HEK293 (cell line): ENCODE data around the gene UST.

Source experiments
- CTCF ChIA-PET: fragments of 350-600 bp; formaldehyde crosslinking; extraction: SDS; loops from one replicate; lab custom pipeline; 2021; ENCODE audit warnings: antibody characterized with exemption; lab: Yijun Ruan, JAX
- POLR2A ChIA-PET: fragments of 300-600 bp; formaldehyde crosslinking; extraction: SDS; loops from one replicate; lab custom pipeline; 2020; ENCODE audit warnings: antibody characterized with exemption, inconsistent platforms; lab: Yijun Ruan, JAX
- H3K27ac ChIP-seq: fragments of 200-500 bp; sonication (Bioruptor generic); 2 replicates; pipeline ENCODE4 v1.5.1; 2014; ENCODE audit warnings: low read depth, low read length, control low read depth, inconsistent platforms; ENCODE audit errors: extremely low read depth
- H3K36me3 ChIP-seq, 2 experiments: fragments of 200-500 bp in 1 of 2; sonication (Bioruptor generic) in 1 of 2; 1 replicate in 1 of 2; 2 replicates in 1 of 2; pipeline ENCODE4 v1.5.1; 2014 to 2017; ENCODE audit warnings: inconsistent platforms in 2 of 2, low read length in 2 of 2; ENCODE audit not compliant: control insufficient read depth in 2 of 2, insufficient read depth in 1 of 2
- H3K4me1 ChIP-seq: fragments of 200-500 bp; sonication (Bioruptor generic); 2 replicates; pipeline ENCODE4 v1.5.1; 2014; ENCODE audit warnings: mild to moderate bottlenecking, low read length, inconsistent platforms; ENCODE audit not compliant: control insufficient read depth, insufficient read depth
- H3K4me3 ChIP-seq: 2 replicates; pipeline ENCODE4 v1.5.1; 2011; ENCODE audit warnings: low read depth, mild to moderate bottlenecking, control low read depth, low read length, moderate library complexity
- H3K9me3 ChIP-seq: fragments of 200-500 bp; sonication (Bioruptor generic); 2 replicates; pipeline ENCODE4 v1.5.1; 2014; ENCODE audit warnings: low read depth, low read length, inconsistent platforms; ENCODE audit not compliant: control insufficient read depth, insufficient read depth
- GLIS1 ChIP-seq: fragments of 450-650 bp; formaldehyde crosslinking; IDR thresholded peaks from 2 replicates; pipeline ENCODE4 v1.5.1; 2016; ENCODE audit warnings: missing biosample characterization, missing genetic modification characterization
- MZF1 ChIP-seq: fragments of 450-650 bp; formaldehyde crosslinking; IDR thresholded peaks from 2 replicates; pipeline ENCODE4 v1.5.1; 2017; ENCODE audit warnings: missing biosample characterization, missing genetic modification characterization, borderline replicate concordance
- WT1 ChIP-seq: fragments of 450-650 bp; formaldehyde crosslinking; IDR thresholded peaks from 2 replicates; pipeline ENCODE4 v1.5.1; 2016; ENCODE audit warnings: missing biosample characterization, missing genetic modification characterization
- ZBTB44 ChIP-seq: fragments of 450-650 bp; IDR thresholded peaks from 2 replicates; pipeline ENCODE4 v1.5.1; 2018; ENCODE audit warnings: missing biosample characterization, mild to moderate bottlenecking, missing genetic modification characterization
- ZBTB48 ChIP-seq: fragments of 450-650 bp; formaldehyde crosslinking; IDR thresholded peaks from 2 replicates; pipeline ENCODE4 v1.5.1; 2016; ENCODE audit warnings: missing biosample characterization, missing genetic modification characterization
- ZNF114 ChIP-seq: fragments of 450-650 bp; formaldehyde crosslinking; IDR thresholded peaks from 2 replicates; pipeline ENCODE4 v1.5.0; 2017; ENCODE audit warnings: missing biosample characterization, missing genetic modification characterization
- ZNF132 ChIP-seq: fragments of 450-650 bp; formaldehyde crosslinking; IDR thresholded peaks from 2 replicates; pipeline ENCODE4 v1.5.1; 2017; ENCODE audit warnings: missing biosample characterization, missing genetic modification characterization, borderline replicate concordance
- ZNF138 ChIP-seq: fragments of 450-650 bp; formaldehyde crosslinking; IDR thresholded peaks from 2 replicates; pipeline ENCODE4 v1.5.1; 2016; ENCODE audit warnings: missing biosample characterization, missing genetic modification characterization, borderline replicate concordance
- ZNF155 ChIP-seq: fragments of 450-650 bp; formaldehyde crosslinking; IDR thresholded peaks from 2 replicates; pipeline ENCODE4 v1.5.1; 2016; ENCODE audit warnings: missing biosample characterization, missing genetic modification characterization
- ZNF202 ChIP-seq: fragments of 450-650 bp; formaldehyde crosslinking; IDR thresholded peaks from 2 replicates; pipeline ENCODE4 v1.5.1; 2016; ENCODE audit warnings: missing biosample characterization, missing genetic modification characterization, borderline replicate concordance
- ZNF211 ChIP-seq: fragments of 450-650 bp; formaldehyde crosslinking; IDR thresholded peaks from 2 replicates; pipeline ENCODE4 v1.5.1; 2016; ENCODE audit warnings: low read depth, missing biosample characterization, missing genetic modification characterization
- ZNF223 ChIP-seq: fragments of 450-650 bp; formaldehyde crosslinking; IDR thresholded peaks from 2 replicates; pipeline ENCODE4 v1.5.1; 2016; ENCODE audit warnings: missing biosample characterization, missing genetic modification characterization
- ZNF302 ChIP-seq: fragments of 450-650 bp; formaldehyde crosslinking; IDR thresholded peaks from 2 replicates; pipeline ENCODE4 v1.5.1; 2016; ENCODE audit warnings: missing biosample characterization, missing genetic modification characterization, low read depth
- ZNF335 ChIP-seq: fragments of 450-650 bp; formaldehyde crosslinking; conservative IDR thresholded peaks from 2 replicates; pipeline ENCODE4 v1.5.1; 2016; ENCODE audit warnings: missing biosample characterization, missing genetic modification characterization
- ZNF341 ChIP-seq: fragments of 450-650 bp; formaldehyde crosslinking; IDR thresholded peaks from 2 replicates; pipeline ENCODE4; 2016; ENCODE audit warnings: low read depth, missing biosample characterization, missing genetic modification characterization
- ZNF449 ChIP-seq: fragments of 450-650 bp; formaldehyde crosslinking; IDR thresholded peaks from 2 replicates; pipeline ENCODE4 v1.5.1; 2017; ENCODE audit warnings: missing biosample characterization, mild to moderate bottlenecking, missing genetic modification characterization, moderate library complexity
- ZNF510 ChIP-seq: fragments of 450-650 bp; formaldehyde crosslinking; IDR thresholded peaks from 2 replicates; pipeline ENCODE4 v1.5.1; 2018; ENCODE audit warnings: mild to moderate bottlenecking, missing genetic modification characterization, missing biosample characterization; ENCODE audit not compliant: insufficient replicate concordance
- ZNF571 ChIP-seq: fragments of 450-650 bp; formaldehyde crosslinking; IDR thresholded peaks from 2 replicates; pipeline ENCODE4 v1.5.0; 2017; ENCODE audit warnings: missing biosample characterization, missing genetic modification characterization
- ZNF664 ChIP-seq: fragments of 450-650 bp; formaldehyde crosslinking; IDR thresholded peaks from 2 replicates; pipeline ENCODE4 v1.5.1; 2016; ENCODE audit warnings: missing biosample characterization, missing genetic modification characterization
- ZNF792 ChIP-seq: fragments of 450-650 bp; formaldehyde crosslinking; IDR thresholded peaks from 2 replicates; pipeline ENCODE4 v1.5.1; 2016; ENCODE audit warnings: missing biosample characterization, missing genetic modification characterization
- ZSCAN30 ChIP-seq: fragments of 450-650 bp; IDR thresholded peaks from 2 replicates; pipeline ENCODE4 v1.5.1; 2018; ENCODE audit warnings: missing biosample characterization, mild to moderate bottlenecking, missing genetic modification characterization, moderate library complexity
- TF ChIP-seq, protein P1 (sequence below): fragments of 450-650 bp; formaldehyde crosslinking; IDR thresholded peaks from 2 replicates; pipeline ENCODE4 v1.5.1; 2016; ENCODE audit warnings: missing biosample characterization, missing genetic modification characterization
- TF ChIP-seq, protein P2 (sequence below): fragments of 450-650 bp; formaldehyde crosslinking; IDR thresholded peaks from 2 replicates; pipeline ENCODE4 v1.5.1; 2016; ENCODE audit warnings: missing biosample characterization, missing genetic modification characterization, borderline replicate concordance

The UST gene

DNA sequence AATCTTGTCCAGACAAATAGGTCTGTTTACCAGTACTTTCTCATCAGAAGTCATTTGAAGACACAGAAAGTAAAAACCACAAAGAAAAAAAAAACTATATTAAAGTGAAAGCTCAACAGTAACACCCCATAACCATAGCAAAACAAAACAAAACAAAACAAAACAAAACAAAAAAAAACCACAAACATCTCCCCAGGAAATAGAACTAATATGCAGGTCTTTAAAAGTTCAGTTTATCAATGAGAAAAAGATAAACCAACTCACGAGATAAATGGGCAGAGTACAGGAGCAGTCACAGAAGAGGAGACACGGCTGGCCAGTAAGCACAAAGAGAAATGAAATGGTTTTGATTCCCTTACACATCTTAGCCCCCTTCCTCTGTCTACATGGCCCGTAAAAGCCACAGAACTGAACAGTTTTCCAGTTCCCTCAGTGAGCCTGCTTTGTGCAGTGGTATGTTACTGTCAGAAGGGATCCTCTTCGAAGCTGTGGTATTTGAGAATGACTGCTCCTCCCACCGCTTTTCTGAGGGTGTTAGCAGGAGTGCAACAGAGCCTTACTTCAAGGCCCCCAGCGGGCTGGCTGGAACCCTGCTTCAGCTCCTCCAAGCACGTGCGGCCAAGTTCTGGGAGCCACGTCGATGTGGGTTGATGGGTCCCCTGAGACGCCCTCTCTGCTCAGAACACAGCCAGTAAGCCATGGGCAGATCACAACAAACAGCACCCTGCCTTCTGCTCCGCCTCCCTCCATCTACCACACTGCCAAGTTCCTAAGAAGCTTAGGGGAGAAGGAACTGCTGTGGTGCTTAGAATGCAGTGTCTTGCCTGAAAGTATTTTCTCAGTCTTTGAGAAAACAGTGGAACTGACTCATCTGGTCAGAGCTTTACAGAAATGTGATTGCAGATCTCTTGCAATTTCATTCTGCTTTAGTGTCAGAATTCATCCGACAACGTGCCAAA is 14.0 kb downstream of the UST start (continued):
- no peak for TF ChIP-seq ZNF202 (tag by site-specific recombination)
- TF ChIP-seq ZNF510 (tag by site-specific recombination), result no peak
- TF ChIP-seq ZNF114 (tag by site-specific recombination), result no peak
- TF ChIP-seq, protein P1, sequence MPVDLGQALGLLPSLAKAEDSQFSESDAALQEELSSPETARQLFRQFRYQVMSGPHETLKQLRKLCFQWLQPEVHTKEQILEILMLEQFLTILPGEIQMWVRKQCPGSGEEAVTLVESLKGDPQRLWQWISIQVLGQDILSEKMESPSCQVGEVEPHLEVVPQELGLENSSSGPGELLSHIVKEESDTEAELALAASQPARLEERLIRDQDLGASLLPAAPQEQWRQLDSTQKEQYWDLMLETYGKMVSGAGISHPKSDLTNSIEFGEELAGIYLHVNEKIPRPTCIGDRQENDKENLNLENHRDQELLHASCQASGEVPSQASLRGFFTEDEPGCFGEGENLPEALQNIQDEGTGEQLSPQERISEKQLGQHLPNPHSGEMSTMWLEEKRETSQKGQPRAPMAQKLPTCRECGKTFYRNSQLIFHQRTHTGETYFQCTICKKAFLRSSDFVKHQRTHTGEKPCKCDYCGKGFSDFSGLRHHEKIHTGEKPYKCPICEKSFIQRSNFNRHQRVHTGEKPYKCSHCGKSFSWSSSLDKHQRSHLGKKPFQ (tag by site-specific recombination), result no peak
- no peak for TF ChIP-seq ZBTB44 (tag by site-specific recombination)
- no peak for TF ChIP-seq ZNF792 (tag by site-specific recombination)
- TF ChIP-seq ZNF155 (tag by site-specific recombination), result no peak
- peak; percentile 74 for TF ChIP-seq ZNF335 (tag by site-specific recombination)
- TF ChIP-seq MZF1, result peak; percentile 81
- TF ChIP-seq, protein P2, sequence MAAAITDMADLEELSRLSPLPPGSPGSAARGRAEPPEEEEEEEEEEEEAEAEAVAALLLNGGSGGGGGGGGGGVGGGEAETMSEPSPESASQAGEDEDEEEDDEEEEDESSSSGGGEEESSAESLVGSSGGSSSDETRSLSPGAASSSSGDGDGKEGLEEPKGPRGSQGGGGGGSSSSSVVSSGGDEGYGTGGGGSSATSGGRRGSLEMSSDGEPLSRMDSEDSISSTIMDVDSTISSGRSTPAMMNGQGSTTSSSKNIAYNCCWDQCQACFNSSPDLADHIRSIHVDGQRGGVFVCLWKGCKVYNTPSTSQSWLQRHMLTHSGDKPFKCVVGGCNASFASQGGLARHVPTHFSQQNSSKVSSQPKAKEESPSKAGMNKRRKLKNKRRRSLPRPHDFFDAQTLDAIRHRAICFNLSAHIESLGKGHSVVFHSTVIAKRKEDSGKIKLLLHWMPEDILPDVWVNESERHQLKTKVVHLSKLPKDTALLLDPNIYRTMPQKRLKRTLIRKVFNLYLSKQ, result no peak
- TF ChIP-seq GLIS1 (tag by site-specific recombination), result peak; percentile 90
- no peak for TF ChIP-seq ZNF138
- TF ChIP-seq ZBTB48 (tag by site-specific recombination), result peak; percentile 95
- TF ChIP-seq WT1 (tag by site-specific recombination), result peak; percentile 55; the same call in 1 of the 2 replicates
- no peak for TF ChIP-seq ZNF302 (tag by site-specific recombination)
- no peak for TF ChIP-seq ZNF449 (tag by site-specific recombination)
- TF ChIP-seq ZNF223 (tag by site-specific recombination), result no peak
- no peak for TF ChIP-seq ZSCAN30 (tag by site-specific recombination)

DNA sequence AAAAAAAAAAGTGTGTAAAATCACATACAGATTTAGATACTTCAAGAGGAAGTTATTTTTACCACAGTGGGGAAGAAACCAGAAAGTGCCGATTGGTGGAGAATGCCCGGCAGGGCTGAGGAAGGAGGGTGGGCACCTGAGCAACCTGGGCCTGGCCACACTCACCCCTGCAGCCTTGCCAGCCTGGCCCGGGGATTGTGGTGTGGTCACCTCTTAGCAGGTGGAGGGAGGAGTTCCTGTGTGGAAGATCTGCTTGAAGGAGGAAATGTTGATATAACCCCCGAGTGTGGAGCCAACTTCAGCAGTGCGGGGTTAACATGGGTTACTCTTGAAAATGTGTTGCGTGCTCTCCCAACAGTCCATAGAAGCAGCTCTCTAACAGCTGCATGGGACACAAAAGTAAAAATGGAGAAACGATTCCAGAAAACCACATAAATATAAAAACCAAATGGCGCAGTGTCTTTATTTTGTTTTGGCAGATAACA is 14.7 kb downstream of the UST start:
- no peaks in the 10 kb centered on the region for H3K36me3 ChIP-seq
- POLR2A ChIA-PET, result interaction anchor here (0.7 to 1.1 kb wide), 2 partner anchors 10 to 25 kb away, joined by 3 read pairs; no protein-coding TSS in a partner anchor
- no peaks in the 10 kb centered on the region for H3K9me3 ChIP-seq
- no peak overlapping the region for H3K4me3 ChIP-seq
- CTCF ChIA-PET, result interaction anchor here (0.6 to 1.1 kb wide), 2 partner anchors 16 to 101 kb away, joined by 3 read pairs; no protein-coding TSS in a partner anchor
- peak overlapping the region; percentile 51; the same call in 1 of the 2 replicates for H3K27ac ChIP-seq
- H3K4me1 ChIP-seq, result peaks cover 30% of the 10 kb centered on the region
- TF ChIP-seq ZNF132 (tag by site-specific recombination) (no peak), ZBTB48 (tag by site-specific recombination) (no peak), ZNF664 (tag by site-specific recombination) (no peak), ZNF211 (no peak), ZNF341 (tag by site-specific recombination) (peak; percentile 63), ZNF571 (tag by site-specific recombination) (no peak), GLIS1 (tag by site-specific recombination) (peak; percentile 71)
- TF ChIP-seq, all 188 proteins: peak for 2
